ENCODE measurements around the gene PDE1C. TPM values are rescaled to one million over a fixed set of nuclear protein-coding genes. Genes with fewer than 3 reads are reported as not detected.

The PDE1C gene
- total RNA-seq, 1 donor from 2014 or later = 0.26 TPM

DNA sequence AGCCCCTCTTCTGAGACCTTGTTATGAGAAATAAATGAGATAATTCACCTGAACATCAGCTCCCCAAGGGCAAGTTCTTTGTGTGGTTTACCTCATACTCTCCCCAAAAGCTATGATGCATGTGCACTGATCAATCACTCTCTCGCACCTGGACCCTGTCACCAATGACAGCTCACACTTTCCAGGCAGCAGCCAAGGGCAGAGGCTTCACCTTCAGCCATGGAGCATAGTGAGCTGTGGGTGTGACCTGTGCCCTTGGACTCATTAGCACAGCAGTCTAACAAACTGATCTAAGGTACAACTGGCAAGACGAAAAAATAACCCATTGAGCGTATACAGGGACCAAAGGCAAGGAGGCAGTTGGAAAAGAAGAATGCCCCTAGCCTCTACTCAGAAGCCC is 17.0 kb downstream of the PDE1C start:
- Mint-ChIP-seq H3K36me3 (ENCODE audit: low read depth) (no peaks in the 10 kb centered on the region), H3K27me3 (ENCODE audit: low read depth) (no peaks in the 10 kb centered on the region), H3K27ac (ENCODE audit: unreplicated experiment) (no peak overlapping the region), H3K9me3 (peaks cover 2% of the 10 kb centered on the region), H3K4me1 (peaks cover 23% of the 10 kb centered on the region), H3K4me3 (no peak overlapping the region)
- TF ChIP-seq, protein P1, sequence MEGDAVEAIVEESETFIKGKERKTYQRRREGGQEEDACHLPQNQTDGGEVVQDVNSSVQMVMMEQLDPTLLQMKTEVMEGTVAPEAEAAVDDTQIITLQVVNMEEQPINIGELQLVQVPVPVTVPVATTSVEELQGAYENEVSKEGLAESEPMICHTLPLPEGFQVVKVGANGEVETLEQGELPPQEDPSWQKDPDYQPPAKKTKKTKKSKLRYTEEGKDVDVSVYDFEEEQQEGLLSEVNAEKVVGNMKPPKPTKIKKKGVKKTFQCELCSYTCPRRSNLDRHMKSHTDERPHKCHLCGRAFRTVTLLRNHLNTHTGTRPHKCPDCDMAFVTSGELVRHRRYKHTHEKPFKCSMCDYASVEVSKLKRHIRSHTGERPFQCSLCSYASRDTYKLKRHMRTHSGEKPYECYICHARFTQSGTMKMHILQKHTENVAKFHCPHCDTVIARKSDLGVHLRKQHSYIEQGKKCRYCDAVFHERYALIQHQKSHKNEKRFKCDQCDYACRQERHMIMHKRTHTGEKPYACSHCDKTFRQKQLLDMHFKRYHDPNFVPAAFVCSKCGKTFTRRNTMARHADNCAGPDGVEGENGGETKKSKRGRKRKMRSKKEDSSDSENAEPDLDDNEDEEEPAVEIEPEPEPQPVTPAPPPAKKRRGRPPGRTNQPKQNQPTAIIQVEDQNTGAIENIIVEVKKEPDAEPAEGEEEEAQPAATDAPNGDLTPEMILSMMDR (conservative IDR thresholded peaks at IDR 0.05) = no peak
- DNase-seq (ENCODE audit: low read depth, low spot score) = no peak

DNA sequence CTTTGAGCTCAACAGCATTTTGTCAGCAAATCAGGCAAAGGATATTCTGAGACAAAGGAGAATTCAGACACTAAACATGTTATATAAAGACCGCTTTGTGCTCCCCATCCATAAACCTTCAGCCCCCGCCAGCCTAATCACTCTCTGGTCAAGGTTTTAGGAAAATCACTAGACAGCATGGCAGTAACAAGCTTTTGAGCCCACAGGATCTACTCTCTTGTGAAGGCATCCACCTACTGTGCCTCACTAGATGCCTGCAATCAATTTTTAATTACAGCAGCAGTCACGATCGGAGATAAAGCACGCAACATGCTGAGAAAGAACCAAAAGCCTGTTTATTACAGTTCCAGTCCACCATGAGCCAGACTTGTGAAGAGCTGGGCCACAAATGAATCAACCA is 19.1 kb downstream of the PDE1C start:
- H3K36me3 Mint-ChIP-seq (ENCODE audit: low read depth) = no peaks in the 10 kb centered on the region
- peaks cover 15% of the 10 kb centered on the region for H3K4me1 Mint-ChIP-seq
- TF ChIP-seq, protein P1 (conservative IDR thresholded peaks at IDR 0.05) = no peak
- no peaks in the 10 kb centered on the region for H3K27me3 Mint-ChIP-seq (ENCODE audit: low read depth)
- H3K4me3 Mint-ChIP-seq = peak overlapping the region; percentile 47
- H3K27ac Mint-ChIP-seq (ENCODE audit: unreplicated experiment) = peak overlapping the region; percentile 87
- no peak for DNase-seq (ENCODE audit: low read depth, low spot score)
- H3K9me3 Mint-ChIP-seq = peaks cover 2% of the 10 kb centered on the region

DNA sequence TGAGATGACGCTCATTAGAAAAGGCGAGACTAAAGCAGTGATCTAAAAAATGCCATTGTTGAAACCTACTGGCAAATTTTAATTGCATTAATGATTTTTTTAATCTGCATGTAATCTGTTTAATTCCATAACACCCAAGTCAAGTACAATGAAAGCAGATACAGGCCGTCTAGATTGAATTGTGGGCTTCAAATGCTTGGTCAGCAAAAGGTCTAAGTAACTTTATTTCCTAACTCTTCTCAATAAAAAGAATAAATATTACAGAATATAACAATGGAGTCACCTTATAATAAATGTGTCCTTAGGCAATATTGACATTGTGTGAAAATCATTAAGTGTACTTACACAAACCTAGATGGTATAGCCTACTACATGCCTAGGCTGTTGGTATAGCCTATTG is 20.6 kb downstream of the PDE1C start:
- no peaks in the 10 kb centered on the region for H3K36me3 Mint-ChIP-seq (ENCODE audit: low read depth)
- DNase-seq (ENCODE audit: low read depth, low spot score) = no peak
- TF ChIP-seq, protein P1 (conservative IDR thresholded peaks at IDR 0.05) = no peak
- no peak overlapping the region for H3K4me3 Mint-ChIP-seq
- H3K27ac Mint-ChIP-seq (ENCODE audit: unreplicated experiment) = no peak overlapping the region
- H3K27me3 Mint-ChIP-seq (ENCODE audit: low read depth) = no peaks in the 10 kb centered on the region
- peaks cover 2% of the 10 kb centered on the region for H3K9me3 Mint-ChIP-seq
- H3K4me1 Mint-ChIP-seq = peaks cover 15% of the 10 kb centered on the region

DNA sequence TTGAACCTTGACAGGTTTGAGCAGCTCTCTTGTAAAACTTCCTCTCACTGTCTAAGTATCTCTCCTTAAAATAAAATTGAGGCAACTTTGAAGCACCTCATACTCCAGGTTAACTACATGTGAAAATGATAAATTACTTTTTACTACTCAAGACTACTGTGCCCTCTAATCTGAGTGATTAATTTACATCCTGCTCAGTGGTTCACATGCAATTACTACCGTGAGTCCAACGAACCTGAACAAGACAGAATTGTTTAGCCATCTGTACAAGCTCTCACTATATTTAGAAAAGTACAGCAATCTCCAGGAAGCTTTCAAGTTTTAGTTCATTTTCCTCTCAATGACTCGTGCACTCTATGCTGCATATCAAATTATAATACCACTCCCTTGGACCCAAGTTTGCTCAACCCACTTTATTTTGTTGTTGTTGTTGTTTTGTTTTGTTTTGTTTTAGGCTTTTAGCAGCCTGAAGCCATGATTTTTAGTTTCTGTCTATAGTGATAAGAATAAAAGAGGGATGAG is 21.2 kb downstream of the PDE1C start:
- Mint-ChIP-seq H3K36me3 (ENCODE audit: low read depth) (no peaks in the 10 kb centered on the region), H3K4me1 (peaks cover 15% of the 10 kb centered on the region), H3K27ac (ENCODE audit: unreplicated experiment) (no peak overlapping the region), H3K9me3 (peaks cover 2% of the 10 kb centered on the region), H3K27me3 (ENCODE audit: low read depth) (no peaks in the 10 kb centered on the region), H3K4me3 (no peak overlapping the region)
- TF ChIP-seq, protein P1 (conservative IDR thresholded peaks at IDR 0.05) = no peak
- no peak for DNase-seq (ENCODE audit: low read depth, low spot score)

DNA sequence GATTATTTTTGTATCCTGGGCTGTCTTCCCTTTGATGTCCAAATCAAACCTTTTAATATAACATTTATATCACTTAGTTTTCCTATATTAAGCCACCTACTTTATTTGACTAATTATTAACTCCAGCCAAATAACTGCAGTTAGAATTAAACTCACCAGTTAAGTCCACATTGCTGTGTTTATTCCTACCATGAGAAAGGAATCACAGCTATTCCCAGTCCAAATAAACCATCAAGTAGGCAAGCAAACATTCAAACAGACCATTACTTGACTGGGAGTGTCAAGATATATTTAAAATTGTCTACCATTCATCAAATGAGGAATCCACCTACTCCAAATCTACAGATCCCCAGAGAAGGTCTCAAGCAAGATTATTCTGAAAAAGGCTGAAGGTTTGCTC is 22.4 kb downstream of the PDE1C start:
- no peaks in the 10 kb centered on the region for H3K27me3 Mint-ChIP-seq (ENCODE audit: low read depth)
- H3K4me3 Mint-ChIP-seq = no peak overlapping the region
- no peak for DNase-seq (ENCODE audit: low read depth, low spot score)
- H3K36me3 Mint-ChIP-seq (ENCODE audit: low read depth) = no peaks in the 10 kb centered on the region
- TF ChIP-seq, protein P1 (conservative IDR thresholded peaks at IDR 0.05) = no peak
- H3K9me3 Mint-ChIP-seq = no peaks in the 10 kb centered on the region
- peaks cover 15% of the 10 kb centered on the region for H3K4me1 Mint-ChIP-seq
- H3K27ac Mint-ChIP-seq (ENCODE audit: unreplicated experiment) = no peak overlapping the region
